NOMO-1 (cell line): ENCODE results near the gene JADE3.

Experiments used
- DNase-seq, 2 experiments: peaks; one replicate each; lab custom pipeline; 2025; ENCODE audit not compliant: unreplicated experiment in 2 of 2; lab: John Stamatoyannopoulos, UW

The JADE3 gene

DNA sequence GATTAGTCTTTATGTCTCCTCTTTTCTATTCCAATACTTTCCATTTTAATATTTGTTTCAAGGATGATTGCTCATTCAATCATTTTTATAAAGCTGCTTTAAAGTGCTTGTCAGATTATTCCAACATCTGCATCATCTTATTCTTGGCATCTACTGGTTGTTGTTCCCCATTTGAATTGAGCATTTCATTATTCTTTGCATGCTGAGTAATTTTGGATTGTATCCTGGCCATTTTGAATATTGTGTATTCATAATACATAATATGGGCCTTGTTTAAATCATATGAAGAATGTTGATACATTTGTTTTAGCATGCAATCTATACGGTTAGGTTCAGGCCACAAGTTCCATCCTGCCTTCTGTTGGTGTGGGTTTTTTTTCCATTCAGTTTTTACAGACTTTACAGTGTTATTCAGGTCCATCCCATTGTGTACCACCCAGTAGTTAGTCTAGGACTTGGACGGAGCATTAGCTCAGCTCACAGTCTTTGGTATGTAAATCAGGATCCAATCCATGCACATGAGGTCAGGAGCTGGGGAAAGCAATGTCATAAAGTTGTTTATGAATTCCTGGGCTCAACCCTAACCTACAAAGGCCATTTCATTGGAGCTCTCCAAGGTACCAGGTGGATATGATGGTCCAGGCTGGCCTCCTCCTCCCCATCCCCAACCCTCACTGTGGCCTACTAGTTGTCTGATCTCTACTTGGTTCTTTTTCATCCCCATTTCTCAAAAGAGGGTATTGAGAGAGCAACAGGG lies 186.3 kb downstream of the JADE3 start:
- no peak for DNase-seq

DNA sequence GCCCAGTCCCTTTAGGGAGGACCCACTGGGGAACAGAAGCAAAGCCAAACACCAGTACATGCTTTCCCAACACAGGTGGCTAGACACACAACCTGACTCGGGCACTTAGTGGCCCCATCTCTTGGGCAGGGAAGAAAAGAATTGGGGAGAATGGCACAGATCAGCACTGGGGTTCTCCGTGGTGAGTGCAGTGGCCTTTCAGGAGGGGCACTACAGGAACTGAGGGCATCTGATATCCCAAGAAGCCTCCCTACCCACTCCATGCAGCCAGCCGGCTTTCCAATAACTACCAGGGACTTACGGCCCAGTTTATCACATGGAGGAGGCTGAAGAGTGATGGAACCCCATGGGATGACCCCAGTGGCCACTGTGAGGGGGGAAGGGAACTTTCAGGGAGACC lies 189.0 kb downstream of the JADE3 start:
- no peak for DNase-seq
